Esophagus squamous epithelium (tissue), 5 donors: Measurements from ENCODE around the gene CGB1. TPM values are rescaled to one million over a fixed set of nuclear protein-coding genes. Genes with fewer than 3 reads are reported as not detected.

ENCODE experiments used
- DNase-seq: peaks from one replicate; lab custom pipeline; 2025; lab: John Stamatoyannopoulos, UW
- H3K27ac ChIP-seq, 4 donors: fragments of 200-600 bp; sonication (generic); one replicate each; pipeline ENCODE4 v1.5.1; 2016 to 2019; ENCODE audit warnings: mild to moderate bottlenecking in 1 of 4
- H3K27me3 ChIP-seq, 4 donors: fragments of 200-600 bp; sonication (generic); 1 replicate in 3 of 4; 2 replicates in 1 of 4; pipeline versions ENCODE4 v1.5.1 to v1.6.0; 2017 to 2021; ENCODE audit warnings: antibody characterized with exemption in 1 of 4
- H3K36me3 ChIP-seq, 3 donors: fragments of 200-600 bp; sonication (generic); one replicate each; pipeline ENCODE4 v1.5.1; 2016 to 2019
- H3K4me1 ChIP-seq, 3 donors: fragments of 200-600 bp; sonication (generic); one replicate each; pipeline ENCODE4 v1.5.1; 2017 to 2019
- H3K4me3 ChIP-seq, 4 donors: fragments of 200-600 bp; sonication (generic); 1 replicate in 3 of 4; 2 replicates in 1 of 4; pipeline ENCODE4 v1.5.1; 2016 to 2019; ENCODE audit warnings: mild to moderate bottlenecking in 2 of 4, moderate library complexity in 1 of 4
- H3K9me3 ChIP-seq, 3 donors: fragments of 200-600 bp; sonication (generic); one replicate each; pipeline ENCODE4 v1.5.1; 2016 to 2019
- CTCF ChIP-seq, 6 experiments: fragments of 450-650 bp in 4 of 6; fragments of 200-600 bp in 2 of 6; sonication (generic) in 2 of 6; IDR thresholded peaks; one replicate each; pipeline ENCODE4 v1.5.1; 2016 to 2019; ENCODE audit warnings: antibody characterized with exemption in 6 of 6, mild to moderate bottlenecking in 4 of 6, moderate library complexity in 4 of 6
- POLR2A ChIP-seq, 4 donors: fragments of 450-650 bp; IDR thresholded peaks; one replicate each; pipeline ENCODE4 v1.6.1; 2017; ENCODE audit warnings: antibody characterized with exemption in 4 of 4, mild to moderate bottlenecking in 4 of 4, moderate library complexity in 3 of 4
- WGBS, 2 donors: methylation state at CpG; one replicate each; pipeline ENCODE4 v1.1.5; 2018; 5-methylcytosine and 5-hydroxymethylcytosine counted together
- intact Hi-C: fragments of 100-400 bp; cut with DNase I; formaldehyde crosslinking; loops from one replicate; pipeline ENCODE4 v1.15.0; 2022
- total RNA-seq, 4 donors: library from RNA; depleted of rRNA; stranded (reverse); fragments of >200 nt; gene quantifications; one replicate each; pipeline ENCODE4 v1.1.0, GENCODE V29; 2016
- donor health status: DM: yes; HTN: yes; CAD: no.

CGB1 gene
- total RNA-seq, 4 donors from 2014 or later: not detected

- DNase-seq: no peak
- H3K4me3 ChIP-seq: no peak overlapping the region
- H3K4me1 ChIP-seq: peaks cover 31 to 48% (median 32%) of the 10 kb centered on the region in 3 donors
- TF ChIP-seq CTCF (IDR thresholded peaks at IDR 0.05) (no peak), POLR2A (IDR thresholded peaks at IDR 0.05) (no peak)
- intact Hi-C loops: no loop called here
- H3K9me3 ChIP-seq: no peaks in the 10 kb centered on the region
- peak overlapping the region in 3 of 4 donors; percentile 36 to 97 (median 69) for H3K27ac ChIP-seq
- WGBS, 2 donors: 67 to 72% methylated on average over 4 of the region's 4 CpGs
- no peaks in the 10 kb centered on the region for H3K27me3 ChIP-seq
- H3K36me3 ChIP-seq: peaks cover 12 to 60% (median 20%) of the 10 kb centered on the region in 3 donors
Observed at GRCh38 chr19:48990400-48990799, 46.3 kb downstream of the CGB1 start.

- no peaks in the 10 kb centered on the region for H3K9me3 ChIP-seq
- H3K36me3 ChIP-seq: peaks cover 12 to 66% (median 23%) of the 10 kb centered on the region in 3 donors
- peak overlapping the region in 3 of 4 donors; percentile 36 to 97 (median 69) for H3K27ac ChIP-seq
- DNase-seq: no peak
- intact Hi-C loops: no loop called here
- 72 to 76% methylated on average over 13 of the region's 17 CpGs for WGBS, 2 donors
- no peak for TF ChIP-seq CTCF (IDR thresholded peaks at IDR 0.05)
- no peak for TF ChIP-seq POLR2A (IDR thresholded peaks at IDR 0.05)
- H3K27me3 ChIP-seq: no peaks in the 10 kb centered on the region
- no peak overlapping the region for H3K4me3 ChIP-seq
- peaks cover 29 to 42% (median 31%) of the 10 kb centered on the region in 3 donors for H3K4me1 ChIP-seq
Observed at GRCh38 chr19:48989701-48990291, 46.9 kb downstream of the CGB1 start.

DNA sequence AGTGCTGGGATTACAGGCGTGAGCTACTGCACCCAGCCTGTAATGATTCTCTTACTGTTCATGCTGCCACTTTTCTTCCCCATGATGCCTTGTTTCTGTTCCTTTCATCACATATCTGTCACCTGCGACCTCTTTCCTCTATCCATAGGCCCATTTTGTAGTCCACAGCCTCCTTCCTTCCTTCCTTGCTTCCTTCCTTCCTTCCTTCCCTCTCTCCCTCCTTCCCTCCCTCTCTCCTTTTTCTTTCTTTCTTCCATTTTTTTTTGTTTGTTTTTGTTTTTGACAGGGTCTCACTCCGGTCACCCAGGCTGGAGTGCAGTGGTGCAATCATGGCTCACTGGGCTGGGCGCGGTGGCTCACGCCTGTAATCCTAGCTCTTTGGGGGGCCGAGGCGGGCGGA is 47.8 kb downstream of the CGB1 start:
- Histone ChIP-seq H3K27me3 (no peaks in the 10 kb centered on the region), H3K36me3 (peaks cover 12 to 76% (median 30%) of the 10 kb centered on the region in 3 donors), H3K4me1 (peaks cover 21 to 33% (median 22%) of the 10 kb centered on the region in 3 donors), H3K27ac (no peak overlapping the region), H3K4me3 (no peak overlapping the region), H3K9me3 (no peaks in the 10 kb centered on the region)
- 74 to 91% methylated on average over 2 to 5 of the region's 9 CpGs for WGBS, 2 donors
- no peak for TF ChIP-seq CTCF (IDR thresholded peaks at IDR 0.05)
- TF ChIP-seq POLR2A (IDR thresholded peaks at IDR 0.05): no peak
- DNase-seq: no peak
- intact Hi-C loops: no loop called here

DNA sequence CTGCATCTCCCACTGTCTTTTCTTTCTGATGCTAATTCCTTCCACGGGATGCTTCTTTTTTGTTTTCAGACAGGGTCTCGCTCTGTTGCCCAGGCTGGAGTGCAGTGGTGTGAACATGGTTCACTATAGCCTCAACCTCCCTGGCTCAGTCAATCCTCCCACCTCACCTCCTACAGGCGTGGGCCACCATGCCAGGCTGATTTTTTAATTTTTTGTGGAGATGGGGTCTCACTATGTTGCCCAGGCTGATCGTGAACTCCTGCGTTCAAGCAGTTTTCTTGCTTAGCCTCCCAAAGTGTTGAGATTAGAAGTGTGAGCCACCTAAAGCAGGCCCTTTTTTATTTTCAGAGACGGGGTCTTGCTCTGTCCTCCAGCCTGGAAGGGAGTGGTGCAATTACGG is 48.4 kb downstream of the CGB1 start:
- Histone ChIP-seq H3K4me3 (no peak overlapping the region), H3K27ac (no peak overlapping the region), H3K9me3 (no peaks in the 10 kb centered on the region), H3K36me3 (peaks cover 12 to 82% (median 30%) of the 10 kb centered on the region in 3 donors), H3K4me1 (peaks cover 21 to 32% (median 22%) of the 10 kb centered on the region in 3 donors), H3K27me3 (no peaks in the 10 kb centered on the region)
- TF ChIP-seq CTCF (IDR thresholded peaks at IDR 0.05) (no peak), POLR2A (IDR thresholded peaks at IDR 0.05) (no peak)
- DNase-seq: no peak
- 91 to 93% methylated on average over 5 to 7 of the region's 7 CpGs for WGBS, 2 donors
- intact Hi-C loops: no loop called here

- intact Hi-C loops: no loop called here
- Histone ChIP-seq H3K27me3 (no peaks in the 10 kb centered on the region), H3K4me3 (no peak overlapping the region), H3K4me1 (peaks cover 20 to 29% (median 21%) of the 10 kb centered on the region in 3 donors), H3K9me3 (no peaks in the 10 kb centered on the region), H3K36me3 (peaks cover 13 to 91% (median 31%) of the 10 kb centered on the region in 3 donors), H3K27ac (no peak overlapping the region)
- WGBS, 2 donors: 83 to 92% methylated on average over 7 of the region's 7 CpGs
- TF ChIP-seq CTCF (IDR thresholded peaks at IDR 0.05): no peak
- DNase-seq: no peak
Observed at GRCh38 chr19:48987323-48987722, 49.4 kb downstream of the CGB1 start.
